Smooth muscle cell (in vitro differentiated cells): Measurements from ENCODE around the gene GALNT13. TPM values are rescaled to one million over a fixed set of nuclear protein-coding genes. Genes with fewer than 3 reads are reported as not detected.

Source experiments
- DNase-seq: peaks from one replicate; lab custom pipeline; 2025; ENCODE audit not compliant: unreplicated experiment; lab: John Stamatoyannopoulos, UW
- H2AFZ ChIP-seq: fragments of 200-600 bp; sonication (generic); 2 replicates; pipeline ENCODE4 v1.6.0; 2016; ENCODE audit warnings: antibody characterized with exemption, low read depth, mild to moderate bottlenecking
- H3F3A ChIP-seq: fragments of 200-600 bp; sonication (generic); 2 replicates; pipeline ENCODE4 v1.6.0; 2017; ENCODE audit warnings: antibody characterized with exemption, low read depth
- H3K27ac ChIP-seq: fragments of 200-600 bp; sonication (generic); 2 replicates; pipeline ENCODE4 v1.5.1; 2016; ENCODE audit warnings: low read depth, mild to moderate bottlenecking
- H3K27me3 ChIP-seq: fragments of 200-600 bp; sonication (generic); 2 replicates; pipeline ENCODE4 v1.6.1; 2016; ENCODE audit warnings: low read depth, mild to moderate bottlenecking
- H3K36me3 ChIP-seq: fragments of 200-600 bp; sonication (generic); 2 replicates; pipeline ENCODE4 v1.5.1; 2016; ENCODE audit warnings: low read depth
- H3K4me1 ChIP-seq: fragments of 200-600 bp; sonication (generic); 2 replicates; pipeline ENCODE4 v1.5.1; 2016; ENCODE audit warnings: low read depth
- H3K4me2 ChIP-seq: fragments of 200-600 bp; sonication (generic); 2 replicates; pipeline ENCODE4 v1.6.0; 2016; ENCODE audit warnings: mild to moderate bottlenecking
- H3K4me3 ChIP-seq: fragments of 200-600 bp; sonication (generic); 2 replicates; pipeline ENCODE4 v1.5.1; 2016; ENCODE audit warnings: mild to moderate bottlenecking
- H3K79me2 ChIP-seq: fragments of 200-600 bp; sonication (generic); 2 replicates; pipeline ENCODE4 v1.6.0; 2016; ENCODE audit warnings: low read depth, mild to moderate bottlenecking
- H3K9ac ChIP-seq: fragments of 200-600 bp; sonication (generic); 2 replicates; pipeline ENCODE4 v1.6.0; 2016; ENCODE audit warnings: low read depth
- H3K9me3 ChIP-seq: fragments of 200-600 bp; sonication (generic); replicated peaks from 2 replicates; pipeline ENCODE4 v1.5.1; 2016; ENCODE audit warnings: low read depth
- H4K20me1 ChIP-seq: fragments of 200-600 bp; sonication (generic); 2 replicates; pipeline ENCODE4 v1.6.0; 2016; ENCODE audit warnings: low read depth
- WGBS: methylation state at CpG from one replicate; pipeline ENCODE4 v1.1.7; 2016; ENCODE audit warnings: low lambda C conversion rate; 5-methylcytosine and 5-hydroxymethylcytosine counted together
- polyA plus RNA-seq: library from polyadenylated mRNA; unstranded; fragments of >200 nt; fragmentation: Nextera tagmentation; extraction: Ambion mirVana; gene quantifications from 2 replicates; pipeline ENCODE4 v1.2.1, GENCODE V29; 2016
- total RNA-seq: library from RNA; depleted of rRNA; stranded (reverse); fragments of >200 nt; gene quantifications from 2 replicates; pipeline ENCODE4 v1.2.3, GENCODE V29; 2014
- TF ChIP-seq, protein P1 (sequence below): fragments of 200-600 bp; sonication (generic); IDR thresholded peaks from 2 replicates; pipeline ENCODE4 v1.5.1; 2017; ENCODE audit warnings: borderline replicate concordance, mild to moderate bottlenecking, antibody characterized with exemption; ENCODE audit not compliant: insufficient read depth, poor library complexity, severe bottlenecking

Gene GALNT13
- total and polyA plus RNA-seq, 2 experiments from 2014 or later: 0.67 to 3.6 TPM

DNA sequence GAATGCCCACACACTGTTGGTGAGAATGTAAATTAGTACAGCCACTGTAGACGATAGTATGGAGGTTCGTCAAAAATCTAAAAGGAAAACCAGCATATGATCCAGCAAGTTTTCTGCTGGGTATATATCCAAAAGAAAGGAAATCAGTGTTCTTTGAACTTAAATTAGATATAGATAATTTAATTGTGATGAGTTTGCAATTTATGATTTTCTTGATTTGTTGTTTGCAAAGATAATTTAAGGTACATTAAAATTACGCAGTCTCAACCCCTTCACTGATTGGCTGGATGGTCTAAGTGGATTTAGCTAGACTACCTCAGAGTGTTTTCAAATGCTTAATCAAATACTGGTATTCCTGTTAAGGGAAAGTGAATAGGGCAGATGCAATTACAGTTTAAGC is 302.2 kb downstream of the GALNT13 start:
- Histone ChIP-seq H3K4me2 (no peak overlapping the region), H2AFZ (no peak overlapping the region), H3K4me1 (no peaks in the 10 kb centered on the region), H3K9ac (no peak overlapping the region), H3K79me2 (no peaks in the 10 kb centered on the region), H3F3A (no peaks in the 10 kb centered on the region), H3K27me3 (no peaks in the 10 kb centered on the region), H3K36me3 (no peaks in the 10 kb centered on the region), H4K20me1 (no peaks in the 10 kb centered on the region), H3K27ac (no peak overlapping the region), H3K4me3 (no peak overlapping the region), H3K9me3 (no peaks in the 10 kb centered on the region)
- WGBS: 98% methylated on average over 3 of the region's 3 CpGs
- DNase-seq: no peak
- TF ChIP-seq, protein P1, sequence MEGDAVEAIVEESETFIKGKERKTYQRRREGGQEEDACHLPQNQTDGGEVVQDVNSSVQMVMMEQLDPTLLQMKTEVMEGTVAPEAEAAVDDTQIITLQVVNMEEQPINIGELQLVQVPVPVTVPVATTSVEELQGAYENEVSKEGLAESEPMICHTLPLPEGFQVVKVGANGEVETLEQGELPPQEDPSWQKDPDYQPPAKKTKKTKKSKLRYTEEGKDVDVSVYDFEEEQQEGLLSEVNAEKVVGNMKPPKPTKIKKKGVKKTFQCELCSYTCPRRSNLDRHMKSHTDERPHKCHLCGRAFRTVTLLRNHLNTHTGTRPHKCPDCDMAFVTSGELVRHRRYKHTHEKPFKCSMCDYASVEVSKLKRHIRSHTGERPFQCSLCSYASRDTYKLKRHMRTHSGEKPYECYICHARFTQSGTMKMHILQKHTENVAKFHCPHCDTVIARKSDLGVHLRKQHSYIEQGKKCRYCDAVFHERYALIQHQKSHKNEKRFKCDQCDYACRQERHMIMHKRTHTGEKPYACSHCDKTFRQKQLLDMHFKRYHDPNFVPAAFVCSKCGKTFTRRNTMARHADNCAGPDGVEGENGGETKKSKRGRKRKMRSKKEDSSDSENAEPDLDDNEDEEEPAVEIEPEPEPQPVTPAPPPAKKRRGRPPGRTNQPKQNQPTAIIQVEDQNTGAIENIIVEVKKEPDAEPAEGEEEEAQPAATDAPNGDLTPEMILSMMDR: no peak

DNA sequence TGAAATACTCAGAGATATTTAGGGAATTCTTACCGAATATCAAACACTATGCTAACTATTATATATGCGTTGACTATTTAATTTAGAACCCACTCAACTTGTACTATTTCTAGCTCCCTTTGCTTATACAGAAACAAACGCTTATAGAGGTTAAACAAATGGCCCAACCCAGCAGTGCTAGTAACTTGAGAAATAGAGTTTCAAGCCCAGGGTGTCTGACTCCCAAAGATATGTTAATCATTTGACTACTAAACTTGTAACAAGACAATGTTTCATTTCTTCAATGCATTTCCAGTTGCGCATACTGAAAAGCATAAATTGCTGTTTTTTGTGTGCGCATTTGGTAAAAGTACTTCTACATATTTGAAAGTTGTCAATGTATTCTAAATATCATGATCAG is 310.3 kb downstream of the GALNT13 start:
- WGBS: 90% methylated on average over 5 of the region's 5 CpGs
- no peak for DNase-seq
- Histone ChIP-seq H3K4me2 (no peak overlapping the region), H3K27me3 (no peaks in the 10 kb centered on the region), H3K4me3 (no peak overlapping the region), H3K4me1 (no peaks in the 10 kb centered on the region), H3K79me2 (no peaks in the 10 kb centered on the region), H3K9me3 (peaks cover 13% of the 10 kb centered on the region), H3F3A (no peaks in the 10 kb centered on the region), H4K20me1 (no peaks in the 10 kb centered on the region), H3K36me3 (peaks cover 8% of the 10 kb centered on the region), H3K27ac (no peak overlapping the region), H3K9ac (no peak overlapping the region), H2AFZ (no peak overlapping the region)
- TF ChIP-seq, protein P1: no peak

DNA sequence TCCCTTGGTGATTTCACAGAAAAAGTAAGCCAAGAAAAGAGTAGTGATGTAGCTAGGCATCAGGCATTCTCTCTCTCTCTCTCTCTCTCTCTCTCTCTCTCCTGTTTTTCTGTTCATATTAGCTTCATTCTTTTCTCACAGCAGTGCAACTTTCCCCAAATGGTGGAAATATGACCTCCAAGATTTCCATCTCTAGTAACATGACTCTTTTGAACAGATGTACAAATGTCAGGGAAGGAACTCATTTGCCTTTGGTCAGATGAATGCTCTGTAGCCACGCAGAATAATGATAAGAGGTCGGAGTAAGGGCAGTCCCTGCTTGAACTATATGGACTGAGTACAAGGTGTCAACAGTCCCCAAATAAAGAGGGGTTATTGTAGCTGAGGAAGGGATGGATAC is 316.2 kb downstream of the GALNT13 start:
- Histone ChIP-seq H3K4me2 (no peak overlapping the region), H3K9ac (no peak overlapping the region), H3K9me3 (peaks cover 13% of the 10 kb centered on the region), H3K79me2 (no peaks in the 10 kb centered on the region), H3K4me3 (no peak overlapping the region), H3K4me1 (no peaks in the 10 kb centered on the region), H3K27me3 (no peaks in the 10 kb centered on the region), H3K36me3 (peaks cover 6% of the 10 kb centered on the region), H2AFZ (no peak overlapping the region), H3K27ac (no peak overlapping the region), H3F3A (no peaks in the 10 kb centered on the region), H4K20me1 (no peaks in the 10 kb centered on the region)
- DNase-seq: no peak
- TF ChIP-seq, protein P1: no peak
- 83% methylated on average over 2 of the region's 2 CpGs for WGBS

DNA sequence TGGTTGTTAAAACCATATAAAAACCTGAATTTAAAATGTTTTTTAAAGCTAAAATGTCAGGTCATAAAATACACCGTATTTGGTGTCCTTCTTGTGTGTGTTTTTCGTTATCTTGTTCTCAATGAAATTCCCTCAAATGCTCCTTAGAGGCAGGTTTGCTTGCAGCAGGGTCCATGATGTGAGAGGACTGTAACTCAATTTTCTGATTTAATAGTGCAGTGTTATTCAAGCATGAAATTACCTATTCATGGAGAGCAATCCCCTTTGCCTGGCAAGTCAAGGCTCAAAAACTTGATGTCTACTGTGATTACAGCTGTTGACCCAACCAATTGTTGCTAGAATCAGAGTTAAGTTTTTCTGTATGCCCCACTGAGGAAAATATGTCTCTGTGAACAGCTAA is 318.2 kb downstream of the GALNT13 start:
- H3F3A ChIP-seq: no peaks in the 10 kb centered on the region
- H3K79me2 ChIP-seq: no peaks in the 10 kb centered on the region
- H3K27me3 ChIP-seq: no peaks in the 10 kb centered on the region
- H2AFZ ChIP-seq: no peak overlapping the region
- H4K20me1 ChIP-seq: no peaks in the 10 kb centered on the region
- TF ChIP-seq, protein P1: no peak
- H3K9me3 ChIP-seq: peaks cover 5% of the 10 kb centered on the region
- H3K27ac ChIP-seq: no peak overlapping the region
- H3K4me2 ChIP-seq: no peak overlapping the region
- no peak overlapping the region for H3K9ac ChIP-seq
- 84% methylated on average over 2 of the region's 2 CpGs for WGBS
- no peak for DNase-seq
- H3K36me3 ChIP-seq: peaks cover 6% of the 10 kb centered on the region
- no peak overlapping the region for H3K4me3 ChIP-seq
- H3K4me1 ChIP-seq: no peaks in the 10 kb centered on the region
